NCI-H2107 treated with DMSO at 0.1 percent for 48 hours (cell line): ENCODE results near the gene FAT1.
"Not testable (repeated sequence)": the region's sequence is repeated elsewhere in the genome, so short reads cannot be mapped to it uniquely, and the experiment has no call there.

Experiments used
- DNase-seq: peaks from one replicate; lab custom pipeline; 2025; ENCODE audit not compliant: unreplicated experiment; lab: John Stamatoyannopoulos, UW

Gene FAT1, protein sequence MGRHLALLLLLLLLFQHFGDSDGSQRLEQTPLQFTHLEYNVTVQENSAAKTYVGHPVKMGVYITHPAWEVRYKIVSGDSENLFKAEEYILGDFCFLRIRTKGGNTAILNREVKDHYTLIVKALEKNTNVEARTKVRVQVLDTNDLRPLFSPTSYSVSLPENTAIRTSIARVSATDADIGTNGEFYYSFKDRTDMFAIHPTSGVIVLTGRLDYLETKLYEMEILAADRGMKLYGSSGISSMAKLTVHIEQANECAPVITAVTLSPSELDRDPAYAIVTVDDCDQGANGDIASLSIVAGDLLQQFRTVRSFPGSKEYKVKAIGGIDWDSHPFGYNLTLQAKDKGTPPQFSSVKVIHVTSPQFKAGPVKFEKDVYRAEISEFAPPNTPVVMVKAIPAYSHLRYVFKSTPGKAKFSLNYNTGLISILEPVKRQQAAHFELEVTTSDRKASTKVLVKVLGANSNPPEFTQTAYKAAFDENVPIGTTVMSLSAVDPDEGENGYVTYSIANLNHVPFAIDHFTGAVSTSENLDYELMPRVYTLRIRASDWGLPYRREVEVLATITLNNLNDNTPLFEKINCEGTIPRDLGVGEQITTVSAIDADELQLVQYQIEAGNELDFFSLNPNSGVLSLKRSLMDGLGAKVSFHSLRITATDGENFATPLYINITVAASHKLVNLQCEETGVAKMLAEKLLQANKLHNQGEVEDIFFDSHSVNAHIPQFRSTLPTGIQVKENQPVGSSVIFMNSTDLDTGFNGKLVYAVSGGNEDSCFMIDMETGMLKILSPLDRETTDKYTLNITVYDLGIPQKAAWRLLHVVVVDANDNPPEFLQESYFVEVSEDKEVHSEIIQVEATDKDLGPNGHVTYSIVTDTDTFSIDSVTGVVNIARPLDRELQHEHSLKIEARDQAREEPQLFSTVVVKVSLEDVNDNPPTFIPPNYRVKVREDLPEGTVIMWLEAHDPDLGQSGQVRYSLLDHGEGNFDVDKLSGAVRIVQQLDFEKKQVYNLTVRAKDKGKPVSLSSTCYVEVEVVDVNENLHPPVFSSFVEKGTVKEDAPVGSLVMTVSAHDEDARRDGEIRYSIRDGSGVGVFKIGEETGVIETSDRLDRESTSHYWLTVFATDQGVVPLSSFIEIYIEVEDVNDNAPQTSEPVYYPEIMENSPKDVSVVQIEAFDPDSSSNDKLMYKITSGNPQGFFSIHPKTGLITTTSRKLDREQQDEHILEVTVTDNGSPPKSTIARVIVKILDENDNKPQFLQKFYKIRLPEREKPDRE (N-terminal part only)

DNA sequence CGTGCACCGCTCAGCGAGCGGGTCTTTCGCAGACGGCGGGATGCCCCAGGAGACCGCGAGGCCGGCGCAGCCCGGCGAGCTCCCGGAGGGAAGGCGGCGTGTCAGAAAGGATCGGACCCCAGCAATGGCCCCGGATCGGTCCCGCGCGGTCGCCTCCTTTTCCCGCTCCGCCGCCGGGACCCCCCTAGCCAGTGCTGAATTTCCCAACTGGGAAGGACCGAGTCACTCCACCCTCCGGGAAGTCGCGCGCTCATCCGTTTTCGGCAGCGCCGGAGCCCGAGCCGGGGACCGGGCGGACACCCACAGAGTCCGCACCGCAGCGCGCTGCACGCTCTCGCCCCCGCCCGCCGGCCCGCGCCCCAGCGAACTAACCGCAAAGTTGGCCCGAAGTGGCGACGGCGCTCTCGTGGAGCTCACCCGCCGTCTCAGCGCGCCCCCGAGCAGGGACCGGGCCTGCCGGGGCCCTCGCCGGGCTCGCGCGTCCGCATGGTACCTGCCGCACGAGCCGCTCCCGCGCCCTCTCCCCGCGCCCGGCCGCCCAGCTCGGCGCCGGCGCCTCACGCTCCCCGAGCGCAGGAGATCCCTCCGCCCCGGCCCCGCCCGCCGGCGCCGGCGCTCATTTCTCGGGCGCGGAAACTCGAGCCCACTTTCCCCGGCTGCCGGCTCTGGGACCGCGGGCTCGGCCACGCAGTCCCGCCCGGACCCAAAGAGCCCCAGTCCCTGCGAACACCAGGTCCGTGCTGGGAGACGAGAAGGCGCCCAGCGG lies at the start of gene FAT1:
TSS of gene FAT1 (minus strand) at position 565 of the 766 bp plus-strand sequence. CDS start 14,029 bp downstream, outside the sequence.
- no peak for DNase-seq

DNA sequence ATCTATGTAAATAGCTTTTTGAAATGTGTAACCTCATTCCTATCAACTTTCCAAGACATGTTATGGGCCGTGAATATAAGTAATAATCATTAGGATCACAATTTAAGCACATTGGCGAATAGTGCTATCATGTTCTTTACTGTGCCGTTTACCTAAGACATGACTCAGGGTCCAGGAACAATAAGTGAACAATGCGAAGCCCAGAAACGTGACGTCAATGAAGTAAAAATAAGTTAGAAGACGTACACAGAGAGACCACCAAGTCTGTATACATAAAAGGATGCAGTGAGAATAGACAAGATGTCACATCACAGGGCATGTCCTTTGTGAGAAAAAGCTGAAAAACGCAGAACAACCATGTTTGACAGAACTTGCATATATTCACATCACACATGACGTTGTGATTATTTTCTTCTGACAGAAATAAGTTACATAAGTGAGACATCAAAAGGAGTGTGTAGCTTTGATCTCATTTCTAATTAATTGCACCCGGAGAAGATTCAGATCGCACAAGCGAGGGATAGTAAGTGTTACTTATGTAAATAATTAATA lies 49.4 kb upstream of the FAT1 start:
- DNase-seq = no peak

DNA sequence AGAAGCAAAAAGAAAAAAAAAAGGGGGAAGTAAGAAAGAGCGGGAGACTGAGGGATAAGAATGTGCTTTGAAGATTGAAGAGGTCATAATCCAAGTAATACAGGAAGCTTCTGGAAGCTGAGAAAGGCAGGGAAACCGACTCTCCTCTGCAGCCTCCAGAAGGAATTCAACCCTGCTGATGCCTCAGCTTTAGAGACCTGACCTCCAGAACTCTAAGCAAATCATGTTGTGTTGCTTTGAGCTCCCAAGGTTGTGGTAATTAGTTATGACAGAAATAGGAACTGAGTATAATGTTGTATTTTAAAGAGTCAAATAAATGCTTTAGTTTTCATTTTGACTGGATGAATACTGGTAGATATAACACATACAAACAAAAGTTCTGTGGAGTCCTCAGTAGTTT lies 48.0 kb upstream of the FAT1 start:
- no peak for DNase-seq

DNA sequence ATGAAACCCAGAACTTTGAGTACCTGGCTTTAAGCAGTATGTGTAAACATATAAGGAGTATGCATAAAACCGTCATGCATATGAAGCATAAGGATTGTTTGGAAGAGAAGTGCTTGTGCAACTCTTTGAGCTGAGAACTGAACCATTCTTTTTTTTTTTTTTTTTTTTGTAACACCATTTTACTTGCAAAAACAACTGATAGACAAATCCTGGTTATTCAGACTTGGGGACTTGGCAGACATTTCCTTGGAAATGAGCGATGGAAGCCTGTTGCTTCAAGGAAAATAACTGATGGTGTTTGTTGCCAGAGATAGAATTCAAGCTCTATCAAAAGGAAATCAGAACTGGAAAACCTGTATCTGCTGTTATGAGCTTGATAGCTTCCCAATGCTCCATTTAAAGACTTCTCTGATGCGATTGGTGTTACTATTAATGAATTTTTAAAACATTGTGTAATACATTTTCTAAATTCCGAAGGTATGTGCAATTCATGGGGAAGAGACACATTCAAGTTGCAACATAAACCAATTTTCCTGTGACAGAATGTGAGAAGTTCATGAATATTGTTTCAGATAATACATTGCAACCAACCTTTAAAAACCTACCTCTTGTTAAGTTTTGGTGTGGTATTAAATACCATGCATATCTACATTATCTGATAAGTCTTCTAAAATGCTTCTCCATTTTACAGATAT lies 47.0 kb upstream of the FAT1 start:
- no peak for DNase-seq

DNA sequence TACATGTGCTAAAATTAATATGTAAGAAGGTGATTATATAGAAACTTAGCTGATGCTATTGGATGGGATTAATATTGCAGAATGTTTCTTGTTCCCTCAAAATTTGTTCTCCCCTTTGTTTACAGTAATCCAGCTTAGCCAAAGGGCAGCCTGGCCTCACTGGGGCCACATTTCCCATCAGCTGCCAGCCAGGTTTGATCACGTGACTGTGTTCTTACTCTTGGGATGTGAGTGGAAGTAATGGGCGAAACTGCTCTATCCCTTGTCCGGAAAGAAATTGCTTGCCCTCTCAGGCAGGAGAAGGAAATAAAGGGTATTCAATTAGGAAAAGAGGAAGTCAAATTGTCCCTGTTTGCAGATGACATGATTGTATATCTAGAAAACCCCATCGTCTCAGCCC lies 44.1 kb upstream of the FAT1 start:
- DNase-seq = no peak

DNA sequence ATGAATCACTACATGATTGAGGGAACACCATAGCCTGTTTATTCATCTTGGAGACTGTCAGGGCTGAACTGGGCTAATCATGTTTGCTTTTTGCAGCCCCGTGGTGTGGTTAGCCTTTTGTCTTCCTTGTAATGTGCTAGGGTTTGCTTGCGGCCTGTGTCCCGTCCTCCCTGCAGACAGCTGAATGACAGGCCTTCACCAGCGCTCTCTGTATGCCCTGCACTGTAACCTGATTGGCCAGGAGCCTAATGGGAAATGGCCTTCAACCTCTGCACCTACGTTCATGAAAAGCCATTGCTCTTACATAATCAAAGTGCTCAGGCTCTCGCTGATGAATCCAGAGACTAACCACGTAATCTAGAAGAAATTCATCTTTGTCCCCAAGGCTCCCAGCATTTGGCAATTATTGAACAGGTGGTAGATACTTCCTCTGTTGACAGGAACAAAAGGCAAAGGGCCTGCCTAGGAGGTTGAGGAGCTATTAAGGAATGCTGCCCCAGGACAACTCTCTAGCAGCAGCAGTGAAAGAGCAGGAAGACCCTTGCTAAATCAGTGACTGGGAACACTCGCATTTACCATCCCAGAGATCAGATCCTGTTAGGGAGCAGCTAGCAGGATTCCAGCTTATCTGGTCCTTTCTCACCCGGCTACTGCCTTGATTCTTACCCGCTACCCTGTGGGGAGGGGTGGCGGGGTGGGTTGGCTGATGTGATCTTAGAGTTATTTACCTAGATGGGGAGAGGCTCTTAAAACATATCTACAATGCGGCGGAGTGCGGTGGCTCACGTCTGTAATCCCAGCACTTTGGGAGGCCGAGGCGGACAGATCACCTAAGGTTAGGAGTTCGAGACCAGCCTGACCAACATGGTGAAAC lies 42.3 kb upstream of the FAT1 start:
- peak; percentile 4 for DNase-seq

DNA sequence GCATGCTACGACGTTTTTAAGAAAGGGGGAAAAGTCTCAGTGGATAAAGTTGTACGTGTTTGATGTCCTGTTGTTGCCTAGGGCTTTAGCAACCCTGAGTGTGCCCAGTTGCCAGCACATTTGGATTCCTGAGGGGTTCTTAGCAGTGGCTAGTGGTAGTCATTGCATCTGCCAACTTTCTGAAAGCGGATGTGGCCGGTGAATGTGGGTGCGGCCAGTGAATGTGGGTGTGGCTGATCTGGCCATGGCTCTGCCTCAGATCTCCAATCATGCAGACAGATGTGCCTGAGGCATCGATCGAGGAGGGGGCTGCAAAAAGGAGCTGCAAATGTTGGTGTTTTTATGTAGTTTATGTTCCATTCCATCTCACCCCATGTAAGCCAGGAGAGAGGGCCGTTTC lies 41.5 kb upstream of the FAT1 start:
- no peak for DNase-seq

DNA sequence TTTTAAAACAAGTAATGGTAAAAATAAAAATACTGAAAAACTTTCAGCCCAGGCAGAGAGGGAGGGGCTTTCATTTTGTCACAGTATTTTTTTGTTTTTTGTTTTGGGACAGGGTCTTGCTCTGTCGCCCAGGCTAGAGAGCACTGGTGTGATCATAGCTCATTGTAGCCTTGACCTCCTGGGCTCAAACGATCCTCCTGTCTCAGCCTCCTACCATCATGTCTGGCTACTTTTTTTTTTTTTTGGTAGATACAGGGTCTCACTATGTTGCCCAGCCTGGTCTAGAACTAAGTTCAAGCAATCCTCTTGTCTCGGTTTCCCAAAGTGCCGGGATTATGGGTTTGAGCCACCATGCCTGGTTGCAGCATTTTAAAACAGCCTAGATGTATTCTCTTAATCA lies 40.8 kb upstream of the FAT1 start:
- DNase-seq = no peak

DNA sequence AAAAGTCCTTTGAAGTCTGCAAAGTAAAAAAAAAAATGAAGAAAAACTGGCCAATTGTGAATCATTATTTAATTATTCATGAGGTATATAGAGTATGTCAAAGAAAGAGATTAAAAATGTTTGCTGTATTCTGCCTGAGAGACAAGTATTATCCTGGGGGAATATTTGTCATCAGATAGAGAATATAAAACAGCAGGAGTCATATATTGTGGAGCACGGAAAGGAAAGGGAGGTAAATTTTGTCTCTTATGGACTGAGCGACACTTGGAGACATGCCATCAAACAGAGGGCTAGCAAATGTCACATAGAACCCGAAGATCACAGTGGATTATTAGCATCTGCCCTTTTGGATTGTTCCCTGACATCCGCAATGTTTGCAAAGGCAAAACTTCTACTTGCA lies 39.2 kb upstream of the FAT1 start:
- no peak for DNase-seq

DNA sequence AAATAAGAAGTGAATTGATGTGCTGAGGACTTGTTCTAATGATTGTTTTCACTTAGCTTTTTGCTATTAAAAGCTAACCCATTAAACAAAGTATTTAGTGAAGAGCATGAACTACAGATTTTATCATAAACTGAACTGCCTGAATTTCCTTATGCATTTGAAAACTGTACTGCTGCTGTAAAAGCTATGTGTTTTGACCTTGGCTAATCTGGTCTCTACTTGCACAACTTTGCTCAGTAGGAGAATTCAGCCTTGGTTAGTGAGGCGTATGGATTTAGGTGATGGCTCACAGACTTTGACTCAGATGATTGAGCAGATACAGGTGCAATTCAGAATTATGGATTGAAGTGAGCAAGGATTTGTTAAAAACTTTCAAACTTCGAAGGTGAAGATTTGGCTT lies 38.7 kb upstream of the FAT1 start:
- no peak for DNase-seq

DNA sequence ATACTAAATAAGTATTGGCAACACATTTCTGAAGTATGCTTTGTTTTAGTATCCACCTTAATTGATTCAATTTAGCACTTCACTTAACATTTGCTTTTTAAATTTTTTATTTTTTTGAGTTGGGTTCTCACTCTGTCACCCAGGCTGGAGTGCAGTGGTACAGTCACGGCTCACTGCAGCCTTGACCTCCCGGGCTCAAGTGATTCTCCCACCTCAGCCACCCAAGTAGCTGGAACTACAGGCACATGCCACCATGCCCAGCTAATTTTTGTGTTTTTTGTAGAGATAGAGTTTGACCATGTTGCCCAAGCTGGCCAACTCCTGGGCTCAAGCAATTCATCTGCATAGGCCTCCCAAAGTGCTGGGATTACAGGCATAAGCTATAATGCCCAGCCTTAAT lies 38.3 kb upstream of the FAT1 start:
- DNase-seq = not testable (repeated sequence)

DNA sequence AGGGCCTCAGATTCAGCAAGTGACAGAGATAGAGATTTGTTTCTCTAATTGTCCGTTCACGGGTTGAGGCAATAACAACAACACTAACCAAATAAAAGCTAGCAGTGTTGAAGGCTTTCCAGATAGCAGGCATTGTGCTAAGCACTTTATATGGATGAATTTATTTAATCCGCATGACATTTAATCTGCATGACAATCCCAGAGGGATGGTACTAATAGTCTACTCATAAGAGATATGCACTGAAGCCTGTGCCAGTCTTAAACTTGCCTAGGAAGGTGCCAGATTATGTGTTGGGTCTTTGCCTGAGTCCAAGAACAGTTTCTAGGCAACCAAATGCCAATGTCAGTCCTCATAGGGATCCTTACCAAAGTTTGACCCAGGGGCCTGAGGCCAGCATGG lies 37.7 kb upstream of the FAT1 start:
- DNase-seq = peak; percentile 0

DNA sequence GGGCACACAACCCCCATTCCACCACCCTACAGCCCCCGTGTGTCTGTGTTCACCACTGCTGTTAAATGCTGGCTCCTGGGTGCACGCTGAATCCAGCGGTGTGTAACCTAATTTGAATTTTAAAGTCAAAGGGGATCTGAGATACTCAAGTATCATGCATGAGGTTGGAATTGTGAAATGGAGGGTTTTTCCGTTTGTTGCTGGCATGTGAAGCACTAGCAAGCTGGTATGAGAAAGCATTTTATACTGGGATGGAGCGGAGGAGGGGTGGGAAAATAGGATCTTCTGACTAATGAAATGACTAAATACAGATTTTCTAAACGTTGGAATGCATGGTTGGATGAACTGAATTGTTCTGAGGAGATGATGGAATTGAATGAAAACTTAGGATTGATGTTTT lies 36.9 kb upstream of the FAT1 start:
- DNase-seq = no peak

DNA sequence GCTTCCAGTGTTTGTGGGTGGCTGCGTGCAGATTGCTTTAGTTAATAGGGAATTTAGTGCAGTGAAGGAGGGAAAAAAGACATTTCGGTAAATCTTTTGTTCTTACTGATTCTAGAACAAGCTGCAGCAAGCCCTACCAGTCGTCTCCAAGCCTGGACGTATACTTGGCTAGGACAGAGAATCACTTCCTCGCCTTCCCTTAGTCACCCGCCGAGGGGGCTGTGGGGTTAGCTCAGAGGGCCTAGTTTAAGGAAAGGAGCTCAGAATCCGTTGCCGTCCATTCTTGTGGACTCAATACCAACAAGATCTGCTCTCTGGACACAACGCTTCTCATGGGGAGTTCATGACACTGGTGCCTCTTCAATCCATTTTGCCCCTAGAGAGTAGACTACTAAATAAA lies 36.3 kb upstream of the FAT1 start:
- no peak for DNase-seq

DNA sequence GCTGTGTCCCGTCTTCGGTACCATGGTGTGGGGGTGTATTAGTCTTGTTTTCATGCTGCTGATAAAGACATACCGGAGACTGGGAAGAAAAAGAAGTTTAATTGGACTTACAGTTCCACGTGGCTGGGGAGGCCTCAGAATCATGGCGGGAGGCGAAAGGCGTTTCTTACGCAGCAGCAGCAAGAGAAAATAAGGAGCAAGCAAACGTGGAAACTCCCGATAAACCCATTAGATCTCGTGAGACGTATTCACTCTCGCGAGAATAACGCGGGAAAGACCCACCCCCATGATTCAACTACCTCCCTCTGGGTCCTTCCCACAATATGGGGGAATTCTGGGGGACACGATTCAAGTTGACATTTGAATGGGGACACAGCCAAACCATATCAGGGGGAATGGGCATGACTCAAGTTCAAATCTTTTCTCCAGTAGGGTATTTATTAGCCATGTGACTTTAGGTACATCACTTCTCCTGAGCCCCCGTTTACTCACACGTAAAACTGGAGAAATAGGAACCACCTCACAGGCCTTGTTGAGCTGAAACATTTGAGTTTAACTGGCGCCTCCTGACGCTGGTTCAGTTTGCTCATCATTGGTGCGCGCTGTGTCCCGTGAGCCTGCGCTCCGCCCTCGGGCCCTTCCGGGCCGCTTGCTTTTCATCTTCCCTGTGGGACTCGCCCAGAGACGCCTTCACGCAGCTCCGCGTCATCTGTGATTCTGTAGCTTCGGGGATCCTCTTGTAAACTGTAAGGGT lies 35.5 kb upstream of the FAT1 start:
- no peak for DNase-seq

DNA sequence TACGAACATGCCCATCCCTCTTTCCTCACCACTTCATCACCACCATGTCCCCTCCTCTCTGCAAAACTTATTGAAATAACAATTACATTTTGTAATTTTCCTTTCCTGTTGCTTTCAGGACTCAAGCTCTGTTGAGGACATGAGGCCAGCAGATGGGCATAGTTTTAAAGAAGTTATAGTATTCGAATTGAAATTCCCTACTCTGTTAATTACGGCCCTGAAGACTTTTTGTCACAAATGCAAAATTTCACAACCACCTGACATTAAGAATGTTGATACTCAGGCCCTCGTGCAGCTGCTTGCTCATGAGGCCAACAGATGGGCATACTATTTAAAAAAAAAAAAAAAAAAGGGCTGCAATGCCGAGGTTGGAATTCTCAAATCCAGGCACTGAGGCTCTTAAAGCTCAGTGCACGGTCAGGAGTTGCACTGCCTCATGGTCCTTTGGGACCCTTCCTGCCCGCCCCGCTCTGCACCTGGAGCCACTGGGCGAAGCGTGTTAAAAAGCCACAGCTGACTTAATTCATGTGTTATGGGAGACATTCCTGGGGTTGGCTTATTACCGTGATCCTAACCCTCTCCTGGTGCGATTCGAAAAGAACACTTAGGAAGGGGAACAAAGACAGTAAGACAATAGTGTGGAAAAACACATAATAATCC lies 34.2 kb upstream of the FAT1 start:
- peak; percentile 19 for DNase-seq

DNA sequence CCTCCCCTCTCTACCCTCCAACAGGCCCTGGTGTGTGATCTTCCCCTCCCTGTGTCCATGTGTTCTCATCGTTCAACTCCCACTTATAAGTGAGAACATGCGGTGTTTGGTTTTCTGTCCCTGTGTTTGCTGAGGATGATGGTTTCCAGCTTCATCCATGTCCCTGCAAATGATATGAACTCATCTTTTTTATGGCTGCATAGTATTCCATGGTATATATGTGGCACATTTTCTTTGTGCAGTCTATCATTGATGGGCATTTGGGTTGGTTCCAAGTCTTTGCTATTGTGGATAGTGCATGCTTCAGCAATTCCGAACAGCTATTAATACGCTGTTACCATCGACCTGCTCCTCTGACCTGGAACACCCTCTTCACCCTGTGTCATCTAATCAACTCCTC lies 32.9 kb upstream of the FAT1 start:
- not testable (repeated sequence) for DNase-seq
